PC-3 (cell line): ENCODE measurements around the gene SHROOM2. TPM values are rescaled to one million over a fixed set of nuclear protein-coding genes. Genes with fewer than 3 reads are reported as not detected.

Source experiments
- ATAC-seq: fragments of 200-7000 bp; cut with Tn5 transposase; 2 replicates; pipeline ENCODE4 v1.9.1; 2020; ENCODE audit warnings: mild to moderate bottlenecking, moderate library complexity
- BruUV-seq: library from RNA; stranded (reverse); fragments of 400-500 nt; replicated peaks from 2 replicates; lab custom pipeline; 2021; lab: Mats Ljungman, UMichigan
- CTCF ChIA-PET: fragments of 300-600 bp; sonication (Branson Sonifier 250); formaldehyde crosslinking; loops from one replicate; lab custom pipeline; 2022; ENCODE audit warnings: antibody characterized with exemption; lab: Charles Lee
- POLR2A ChIA-PET: fragments of 300-600 bp; sonication (Branson Sonifier 250); formaldehyde crosslinking; loops from one replicate; lab custom pipeline; 2022; ENCODE audit warnings: antibody characterized with exemption; ENCODE audit not compliant: unreplicated experiment; lab: Charles Lee
- DNase-seq: peaks from one replicate; pipeline ENCODE4 v3.0.0-alpha.2; 2015
- H2AFZ ChIP-seq: fragments of 300-600 bp; sonication (generic); 2 replicates; pipeline ENCODE4 v1.6.0; 2016; ENCODE audit warnings: antibody characterized with exemption, low read length
- H3F3A ChIP-seq: fragments of 300-600 bp; sonication (generic); one replicate; pipeline ENCODE4 v1.6.0; 2017; ENCODE audit warnings: antibody characterized with exemption, low read length, control low read depth, mild to moderate bottlenecking; ENCODE audit not compliant: unreplicated experiment
- H3K27ac ChIP-seq: fragments of 300-600 bp; sonication (generic); 2 replicates; pipeline ENCODE4 v1.5.1; 2016; ENCODE audit warnings: mild to moderate bottlenecking, low read length
- H3K27me3 ChIP-seq: fragments of 300-600 bp; sonication (generic); 2 replicates; pipeline ENCODE4 v1.6.1; 2016; ENCODE audit warnings: low read length, mixed read lengths
- H3K36me3 ChIP-seq: fragments of 300-600 bp; sonication (generic); 2 replicates; pipeline ENCODE4 v1.6.1; 2016; ENCODE audit warnings: low read depth, mixed run types, low read length, mixed read lengths
- H3K4me1 ChIP-seq: fragments of 300-600 bp; sonication (generic); 2 replicates; pipeline ENCODE4 v1.5.1; 2016; ENCODE audit warnings: low read length; ENCODE audit not compliant: insufficient read depth
- H3K4me2 ChIP-seq: fragments of 300-600 bp; sonication (generic); 2 replicates; pipeline ENCODE4 v1.6.0; 2016; ENCODE audit warnings: low read length
- H3K4me3 ChIP-seq: fragments of 300-600 bp; sonication (generic); 2 replicates; pipeline ENCODE4 v1.5.1; 2016; ENCODE audit warnings: mild to moderate bottlenecking, low read length, mixed read lengths
- H3K79me2 ChIP-seq: fragments of 300-600 bp; sonication (generic); 2 replicates; pipeline ENCODE4 v1.6.1; 2017; ENCODE audit warnings: low read length, mixed read lengths
- H3K9ac ChIP-seq: fragments of 300-600 bp; sonication (generic); 2 replicates; pipeline ENCODE4 v1.6.0; 2016; ENCODE audit warnings: mild to moderate bottlenecking, low read length
- H3K9me2 ChIP-seq: fragments of 300-600 bp; sonication (generic); replicated peaks from 2 replicates; pipeline ENCODE4 v1.6.1; 2016; ENCODE audit warnings: mixed run types, low read length, mixed read lengths
- H3K9me3 ChIP-seq: fragments of 300-600 bp; sonication (generic); 2 replicates; pipeline ENCODE4 v1.6.1; 2016; ENCODE audit warnings: low read length, mixed read lengths
- H4K20me1 ChIP-seq: fragments of 300-600 bp; sonication (generic); 2 replicates; pipeline ENCODE4 v1.6.1; 2016; ENCODE audit warnings: low read length, mixed read lengths
- CTCF ChIP-seq: fragments of 300-600 bp; sonication (generic); conservative IDR thresholded peaks from 2 replicates; pipeline ENCODE4 v1.5.1; 2017; ENCODE audit warnings: antibody characterized with exemption, low read depth, mild to moderate bottlenecking, low read length
- EZH2 ChIP-seq: fragments of 300-600 bp; sonication (generic); IDR thresholded peaks from one replicate; pipeline ENCODE4 v1.6.1; 2017; ENCODE audit warnings: antibody characterized with exemption, mild to moderate bottlenecking, low read length; ENCODE audit not compliant: unreplicated experiment
- EZH2phosphoT487 ChIP-seq: fragments of 300-600 bp; sonication (generic); IDR thresholded peaks from 2 replicates; pipeline ENCODE4 v1.6.1; 2018; ENCODE audit warnings: mild to moderate bottlenecking, antibody characterized with exemption, low read length, borderline replicate concordance
- intact Hi-C: fragments of 100-400 bp; cut with micrococcal nuclease; formaldehyde crosslinking; loops from 2 replicates; pipeline ENCODE4 v1.9.0; 2023
- total RNA-seq: library from RNA; depleted of rRNA; stranded (reverse); fragments of >200 nt; gene quantifications from 2 replicates; pipeline ENCODE4 v1.2.3, GENCODE V29; 2014

SHROOM2 gene
- total RNA-seq, 1 experiment from 2014 or later = 6.5 TPM

GRCh38 chrX:9919632-9920172 is 133.5 kb downstream of the SHROOM2 start:
- no peaks in the 10 kb centered on the region for H3K9me3 ChIP-seq
- no peaks in the 10 kb centered on the region for H3K27me3 ChIP-seq
- H4K20me1 ChIP-seq = no peaks in the 10 kb centered on the region
- H3K4me3 ChIP-seq = no peak overlapping the region
- H3K27ac ChIP-seq = no peak overlapping the region
- no peaks in the 10 kb centered on the region for H3K36me3 ChIP-seq
- ChIA-PET CTCF (no interaction called here), POLR2A (no interaction called here)
- ATAC-seq (no peak), DNase-seq (no peak)
- BruUV-seq = no TSS peak
- no peaks in the 10 kb centered on the region for H3K4me1 ChIP-seq
- no peaks in the 10 kb centered on the region for H3F3A ChIP-seq
- intact Hi-C loops = no loop called here
- H3K79me2 ChIP-seq = no peaks in the 10 kb centered on the region
- H3K9me2 ChIP-seq = no peaks in the 10 kb centered on the region
- H3K9ac ChIP-seq = no peak overlapping the region
- H2AFZ ChIP-seq = no peak overlapping the region
- no peak overlapping the region for H3K4me2 ChIP-seq
- TF ChIP-seq EZH2 (no peak), EZH2phosphoT487 (no peak), CTCF (no peak)

GRCh38 chrX:9921407-9921806 is 135.2 kb downstream of the SHROOM2 start:
- intact Hi-C loops = no loop called here
- no peaks in the 10 kb centered on the region for H3K36me3 ChIP-seq
- no peak for DNase-seq
- ATAC-seq = no peak
- no TSS peak for BruUV-seq
- H3K4me1 ChIP-seq = no peaks in the 10 kb centered on the region
- no peaks in the 10 kb centered on the region for H3F3A ChIP-seq
- H3K27me3 ChIP-seq = no peaks in the 10 kb centered on the region
- H3K27ac ChIP-seq = no peak overlapping the region
- H2AFZ ChIP-seq = no peak overlapping the region
- no peaks in the 10 kb centered on the region for H4K20me1 ChIP-seq
- H3K79me2 ChIP-seq = no peaks in the 10 kb centered on the region
- H3K4me3 ChIP-seq = no peak overlapping the region
- H3K9me3 ChIP-seq = no peaks in the 10 kb centered on the region
- CTCF ChIA-PET = no interaction called here
- no peak for TF ChIP-seq EZH2
- TF ChIP-seq CTCF = no peak
- TF ChIP-seq EZH2phosphoT487 = no peak
- POLR2A ChIA-PET = no interaction called here
- H3K4me2 ChIP-seq = no peak overlapping the region
- H3K9ac ChIP-seq = no peak overlapping the region
- no peaks in the 10 kb centered on the region for H3K9me2 ChIP-seq

GRCh38 chrX:9923357-9923756 is 137.1 kb downstream of the SHROOM2 start:
- H3F3A ChIP-seq = no peaks in the 10 kb centered on the region
- H3K4me2 ChIP-seq = no peak overlapping the region
- no TSS peak for BruUV-seq
- no peak overlapping the region for H2AFZ ChIP-seq
- H4K20me1 ChIP-seq = no peaks in the 10 kb centered on the region
- H3K4me1 ChIP-seq = no peaks in the 10 kb centered on the region
- no peak for ATAC-seq
- H3K27ac ChIP-seq = no peak overlapping the region
- no peak for DNase-seq
- no peaks in the 10 kb centered on the region for H3K27me3 ChIP-seq
- ChIA-PET CTCF (no interaction called here), POLR2A (interaction anchor here (0.6 kb wide), 1 partner anchor 543 kb away, joined by 4 read pairs; no protein-coding TSS in a partner anchor)
- no peaks in the 10 kb centered on the region for H3K36me3 ChIP-seq
- H3K9me2 ChIP-seq = no peaks in the 10 kb centered on the region
- no peak for TF ChIP-seq EZH2phosphoT487
- no peak for TF ChIP-seq CTCF
- H3K9me3 ChIP-seq = no peaks in the 10 kb centered on the region
- H3K4me3 ChIP-seq = no peak overlapping the region
- H3K9ac ChIP-seq = no peak overlapping the region
- intact Hi-C loops = no loop called here
- H3K79me2 ChIP-seq = no peaks in the 10 kb centered on the region
